CD14-positive monocyte (primary cell): ENCODE measurements around the gene SYNE3. TPM values are rescaled to one million over a fixed set of nuclear protein-coding genes. Genes with fewer than 3 reads are reported as not detected.

Experiments used
- DNase-seq, 3 donors: peaks; one replicate each; pipeline ENCODE4 v3.0.0-alpha.2; 2011 to 2022
- H2AFZ ChIP-seq: 2 replicates; pipeline ENCODE4 v1.6.0; 2012; ENCODE audit warnings: mild to moderate bottlenecking, low read depth, low read length, inconsistent platforms; ENCODE audit not compliant: insufficient read depth, poor library complexity, severe bottlenecking
- H3K27ac ChIP-seq, 2 donors: 1 replicate in 1 of 2; 2 replicates in 1 of 2; pipeline ENCODE4 v1.5.1; 2012 to 2013; ENCODE audit warnings: low read length in 2 of 2, control low read depth in 1 of 2, inconsistent platforms in 1 of 2, low read depth in 1 of 2, mild to moderate bottlenecking in 1 of 2
- H3K27me3 ChIP-seq, 2 donors: one replicate each; pipeline versions ENCODE4 v1.6.0 to v1.6.1; 2011 to 2013; ENCODE audit warnings: low read length in 2 of 2; ENCODE audit not compliant: control insufficient read depth in 2 of 2, insufficient read depth in 2 of 2
- H3K36me3 ChIP-seq, 2 donors: replicated peaks in 1 of 2; 1 replicate in 1 of 2; 2 replicates in 1 of 2; pipeline versions ENCODE4 v1.5.1 to v1.6.1; 2012 to 2013; ENCODE audit warnings: low read length in 2 of 2, control low read depth in 1 of 2, inconsistent platforms in 1 of 2, mild to moderate bottlenecking in 1 of 2; ENCODE audit not compliant: insufficient read depth in 2 of 2, control insufficient read depth in 1 of 2
- H3K4me1 ChIP-seq, 2 donors: 1 replicate in 1 of 2; 2 replicates in 1 of 2; pipeline versions ENCODE4 v1.5.1 to v1.6.1; 2012 to 2013; ENCODE audit warnings: low read length in 2 of 2, control low read depth in 1 of 2, inconsistent platforms in 1 of 2, mild to moderate bottlenecking in 1 of 2, moderate library complexity in 1 of 2; ENCODE audit not compliant: insufficient read depth in 2 of 2, control insufficient read depth in 1 of 2
- H3K4me2 ChIP-seq: replicated peaks from 2 replicates; pipeline ENCODE3; 2012; ENCODE audit warnings: low read length, moderate library complexity, mild to moderate bottlenecking; ENCODE audit not compliant: poor library complexity, severe bottlenecking; ENCODE audit errors: extremely low read depth
- H3K4me3 ChIP-seq, 3 experiments: fragments of 200-600 bp in 1 of 3; sonication (generic) in 1 of 3; replicated peaks in 1 of 3; 1 replicate in 2 of 3; 2 replicates in 1 of 3; pipeline ENCODE4 v1.5.1; 2011 to 2013; ENCODE audit warnings: low read length in 3 of 3, mild to moderate bottlenecking in 3 of 3, control low read depth in 2 of 3, low read depth in 2 of 3, inconsistent platforms in 1 of 3, moderate library complexity in 1 of 3
- H3K79me2 ChIP-seq: 2 replicates; pipeline ENCODE4 v1.6.0; 2012; ENCODE audit warnings: mild to moderate bottlenecking, control low read depth, inconsistent platforms, low read length, moderate library complexity; ENCODE audit not compliant: insufficient read depth
- H3K9ac ChIP-seq: 2 replicates; pipeline ENCODE4 v1.6.0; 2017; ENCODE audit warnings: low read length, mild to moderate bottlenecking; ENCODE audit not compliant: insufficient read depth, poor library complexity, severe bottlenecking
- H3K9me3 ChIP-seq, 2 donors: replicated peaks in 1 of 2; 1 replicate in 1 of 2; 2 replicates in 1 of 2; pipeline versions ENCODE4 v1.5.1 to v1.6.1; 2012 to 2013; ENCODE audit warnings: low read length in 2 of 2, control low read depth in 1 of 2; ENCODE audit not compliant: control insufficient read depth in 1 of 2, insufficient read depth in 1 of 2
- H4K20me1 ChIP-seq: 2 replicates; pipeline ENCODE4 v1.6.0; 2012; ENCODE audit warnings: mild to moderate bottlenecking, low read length, control low read depth, moderate library complexity; ENCODE audit not compliant: insufficient read depth
- H3K27ac Mint-ChIP-seq, 7 donors: one replicate each; pipeline ENCODE4 v1.8.0; 2020; ENCODE audit warnings: mild to moderate bottlenecking in 7 of 7, mixed read lengths in 7 of 7, moderate library complexity in 6 of 7, inconsistent platforms in 2 of 7
- H3K27me3 Mint-ChIP-seq, 3 donors: one replicate each; pipeline ENCODE4 v1.8.0; 2021 to 2022; ENCODE audit warnings: low read depth in 3 of 3, mild to moderate bottlenecking in 3 of 3, mixed read lengths in 3 of 3, moderate library complexity in 3 of 3, inconsistent platforms in 1 of 3
- H3K36me3 Mint-ChIP-seq, 2 donors: one replicate each; pipeline ENCODE4 v1.8.0; 2020; ENCODE audit warnings: mixed read lengths in 2 of 2, inconsistent platforms in 1 of 2, mild to moderate bottlenecking in 1 of 2
- H3K4me1 Mint-ChIP-seq: one replicate; pipeline ENCODE4 v1.8.0; 2020; ENCODE audit warnings: mild to moderate bottlenecking, mixed read lengths
- H3K4me3 Mint-ChIP-seq, 2 donors: one replicate each; pipeline ENCODE4 v1.8.0; 2020; ENCODE audit warnings: mild to moderate bottlenecking in 2 of 2, mixed read lengths in 2 of 2, moderate library complexity in 1 of 2
- H3K9me3 Mint-ChIP-seq, 7 donors: one replicate each; pipeline ENCODE4 v1.8.0; 2020 to 2022; ENCODE audit warnings: mixed read lengths in 7 of 7, mild to moderate bottlenecking in 6 of 7, moderate library complexity in 6 of 7, inconsistent platforms in 2 of 7
- WGBS: methylation state at CpG from one replicate; pipeline ENCODE4 v1.1.5; 2013; ENCODE audit warnings: missing lambda C conversion rate; ENCODE audit not compliant: insufficient coverage; 5-methylcytosine and 5-hydroxymethylcytosine counted together
- intact Hi-C, 2 donors: fragments of 100-400 bp; cut with micrococcal nuclease; formaldehyde crosslinking; loops; one replicate each; pipeline versions ENCODE4 v1.15.0 to v1.15.1; 2023
- polyA plus RNA-seq, 3 donors: library from polyadenylated mRNA; depleted of rRNA in 1 of 3; unstranded in 2 of 3; stranded (reverse) in 1 of 3; fragments of 300-500 nt in 2 of 3; fragments of >200 nt in 1 of 3; fragmentation: Illumina TruSeq in 2 of 3; gene quantifications; 1 replicate in 2 of 3; 2 replicates in 1 of 3; pipeline ENCODE4 v1.2.3, GENCODE V29; 2012 to 2021
- TF ChIP-seq, protein P1 (sequence below): fragments of 200-600 bp; IDR thresholded peaks from one replicate; pipeline ENCODE4 v1.8.0; 2022; ENCODE audit warnings: antibody characterized with exemption, mild to moderate bottlenecking

SYNE3 gene
- polyA plus RNA-seq, 3 donors, result 2.6 to 26.1 (median 3.5) TPM

GRCh38 chr14:95493976-95494375 lies 22.5 kb downstream of the SYNE3 start:
- intact Hi-C loops, result no loop called here
- DNase-seq, result no peak
- Histone ChIP-seq H3K27me3 (no peaks in the 10 kb centered on the region), H3K4me2 (peak overlapping the region; percentile 16), H3K4me3 (peak overlapping the region in 1 of 3 experiments; percentile 41), H3K9ac (no peak overlapping the region), H2AFZ (no peak overlapping the region), H3K27ac (peak overlapping the region; percentile 89 to 97), H3K4me1 (peaks cover 47 to 52% of the 10 kb centered on the region in 2 donors), H3K79me2 (peaks cover 99% of the 10 kb centered on the region), H3K36me3 (peaks cover 1 to 25% of the 10 kb centered on the region in 2 donors), H3K9me3 (no peaks in the 10 kb centered on the region), H4K20me1 (peaks cover 53% of the 10 kb centered on the region)
- H3K27ac Mint-ChIP-seq, result peak overlapping the region; percentile 86 to 98 (median 97)
- H3K9me3 Mint-ChIP-seq, result peaks cover 0 to 3% (median 0%) of the 10 kb centered on the region in 7 donors
- TF ChIP-seq, protein P1, sequence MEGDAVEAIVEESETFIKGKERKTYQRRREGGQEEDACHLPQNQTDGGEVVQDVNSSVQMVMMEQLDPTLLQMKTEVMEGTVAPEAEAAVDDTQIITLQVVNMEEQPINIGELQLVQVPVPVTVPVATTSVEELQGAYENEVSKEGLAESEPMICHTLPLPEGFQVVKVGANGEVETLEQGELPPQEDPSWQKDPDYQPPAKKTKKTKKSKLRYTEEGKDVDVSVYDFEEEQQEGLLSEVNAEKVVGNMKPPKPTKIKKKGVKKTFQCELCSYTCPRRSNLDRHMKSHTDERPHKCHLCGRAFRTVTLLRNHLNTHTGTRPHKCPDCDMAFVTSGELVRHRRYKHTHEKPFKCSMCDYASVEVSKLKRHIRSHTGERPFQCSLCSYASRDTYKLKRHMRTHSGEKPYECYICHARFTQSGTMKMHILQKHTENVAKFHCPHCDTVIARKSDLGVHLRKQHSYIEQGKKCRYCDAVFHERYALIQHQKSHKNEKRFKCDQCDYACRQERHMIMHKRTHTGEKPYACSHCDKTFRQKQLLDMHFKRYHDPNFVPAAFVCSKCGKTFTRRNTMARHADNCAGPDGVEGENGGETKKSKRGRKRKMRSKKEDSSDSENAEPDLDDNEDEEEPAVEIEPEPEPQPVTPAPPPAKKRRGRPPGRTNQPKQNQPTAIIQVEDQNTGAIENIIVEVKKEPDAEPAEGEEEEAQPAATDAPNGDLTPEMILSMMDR, result no peak
- 73% methylated on average over 3 of the region's 4 CpGs for whole genome bisulfite sequencing
- H3K4me1 Mint-ChIP-seq, result peaks cover 59% of the 10 kb centered on the region
- no peaks in the 10 kb centered on the region for H3K27me3 Mint-ChIP-seq
- H3K36me3 Mint-ChIP-seq, result peaks cover 21 to 48% of the 10 kb centered on the region in 2 donors
- H3K4me3 Mint-ChIP-seq, result peak overlapping the region in 1 of 2 donors; percentile 65

DNA sequence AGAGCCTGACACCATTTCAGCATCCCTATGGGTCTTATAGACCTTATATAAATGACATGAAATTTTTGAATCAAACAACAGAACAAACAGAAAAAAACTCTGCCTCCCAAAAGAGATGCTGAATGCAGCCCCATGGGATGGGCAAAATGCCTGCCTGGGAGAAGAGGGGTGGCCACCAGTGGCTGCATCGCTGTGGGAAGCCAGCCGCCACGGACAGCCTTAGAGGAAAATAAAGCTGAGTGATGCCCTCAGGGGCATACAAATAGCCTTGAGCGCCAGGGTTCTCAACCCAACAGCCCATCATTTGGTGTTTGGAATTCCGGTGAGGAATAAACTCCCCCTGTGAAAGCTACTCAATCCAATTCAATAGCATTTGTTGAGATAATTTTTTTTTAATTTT lies 22.9 kb downstream of the SYNE3 start:
- Histone ChIP-seq H3K36me3 (peaks cover 0 to 24% of the 10 kb centered on the region in 2 donors), H3K27ac (no peak overlapping the region), H3K9ac (no peak overlapping the region), H3K4me2 (no peak overlapping the region), H3K4me1 (peaks cover 45 to 49% of the 10 kb centered on the region in 2 donors), H3K79me2 (peaks cover 99% of the 10 kb centered on the region), H4K20me1 (peaks cover 53% of the 10 kb centered on the region), H3K4me3 (no peak overlapping the region), H3K27me3 (no peaks in the 10 kb centered on the region), H3K9me3 (no peaks in the 10 kb centered on the region), H2AFZ (no peak overlapping the region)
- intact Hi-C loops, result no loop called here
- peak overlapping the region in 2 of 7 donors; percentile 50 to 66 for H3K27ac Mint-ChIP-seq
- 100% methylated on average over 2 of the region's 5 CpGs for WGBS
- no peak overlapping the region for H3K4me3 Mint-ChIP-seq
- DNase-seq, result no peak
- peaks cover 0 to 3% (median 0%) of the 10 kb centered on the region in 7 donors for H3K9me3 Mint-ChIP-seq
- no peaks in the 10 kb centered on the region for H3K27me3 Mint-ChIP-seq
- H3K4me1 Mint-ChIP-seq, result peaks cover 57% of the 10 kb centered on the region
- peaks cover 19 to 47% of the 10 kb centered on the region in 2 donors for H3K36me3 Mint-ChIP-seq
- TF ChIP-seq, protein P1, result no peak
